DOHH2 (cell line): Measurements from ENCODE around the gene PODN.

Experiments
- CTCF ChIP-seq: fragments of 200-600 bp; sonication (generic); IDR thresholded peaks from one replicate; pipeline ENCODE4 v1.5.1; 2014; ENCODE audit warnings: antibody characterized with exemption, mild to moderate bottlenecking, low read depth, low read length; ENCODE audit not compliant: poor library complexity, severe bottlenecking
- EZH2phosphoT487 ChIP-seq: fragments of 200-600 bp; sonication (generic); IDR thresholded peaks from 2 replicates; pipeline ENCODE4 v1.6.1; 2017; ENCODE audit warnings: borderline replicate concordance, mild to moderate bottlenecking, antibody characterized with exemption, low read length, moderate library complexity, mixed read lengths

- TF ChIP-seq CTCF, result no peak
- no peak for TF ChIP-seq EZH2phosphoT487
Observed at GRCh38 chr1:53025034-53025768, 36.8 kb upstream of the PODN start.
